Measurements from ENCODE around the gene GRAMD2A.

- no peak for TF ChIP-seq CTCF (IDR thresholded peaks at IDR 0.05)
- TF ChIP-seq POLR2A (IDR thresholded peaks at IDR 0.05): no peak
Observed at GRCh38 chr15:72229947-72230196, 32.3 kb upstream of the GRAMD2A start.
